SU-DHL-6 (cell line): ENCODE measurements around the gene EIF1AX.

Source experiments
- H2AFZ ChIP-seq: fragments of 200-600 bp; sonication (generic); 2 replicates; pipeline ENCODE4 v1.6.1; 2014; ENCODE audit warnings: low read depth, mild to moderate bottlenecking, moderate library complexity, mixed read lengths, antibody characterized with exemption, low read length; ENCODE audit not compliant: severe bottlenecking
- H3F3A ChIP-seq: fragments of 200-600 bp; shearing (Covaris generic); 2 replicates; pipeline ENCODE4 v1.6.0; 2016; ENCODE audit warnings: antibody characterized with exemption, mild to moderate bottlenecking; ENCODE audit not compliant: insufficient read depth
- H3K27ac ChIP-seq: fragments of 200-600 bp; sonication (generic); 2 replicates; pipeline ENCODE4 v1.5.1; 2016; ENCODE audit warnings: low read depth, mild to moderate bottlenecking, low read length, moderate library complexity, mixed read lengths
- H3K27me3 ChIP-seq: fragments of 200-600 bp; sonication (generic), shearing (Covaris generic); 2 replicates; pipeline ENCODE4 v1.6.0; 2014; ENCODE audit warnings: mild to moderate bottlenecking, low read length
- H3K36me3 ChIP-seq: fragments of 200-600 bp; sonication (generic); 2 replicates; pipeline ENCODE4 v1.6.1; 2014; ENCODE audit warnings: mild to moderate bottlenecking, low read length, mixed read lengths
- H3K4me2 ChIP-seq: fragments of 300-600, 200-600 bp; shearing (Covaris generic), sonication (generic); 2 replicates; pipeline ENCODE4 v1.6.0; 2014; ENCODE audit warnings: low read length, low read depth, mild to moderate bottlenecking; ENCODE audit not compliant: poor library complexity, severe bottlenecking
- H3K4me3 ChIP-seq: fragments of 200-600 bp; sonication (generic); 2 replicates; pipeline ENCODE4 v1.5.1; 2014; ENCODE audit warnings: antibody characterized with exemption, low read length, mild to moderate bottlenecking, mixed read lengths; ENCODE audit not compliant: insufficient read depth, poor library complexity, severe bottlenecking
- H3K79me2 ChIP-seq: fragments of 200-600 bp; sonication (generic); 2 replicates; pipeline ENCODE4 v1.6.1; 2014; ENCODE audit warnings: mild to moderate bottlenecking, low read length, moderate library complexity; ENCODE audit not compliant: insufficient read depth
- H3K9ac ChIP-seq: fragments of 200-600 bp; sonication (generic); 2 replicates; pipeline ENCODE4 v1.7.0; 2014; ENCODE audit warnings: mild to moderate bottlenecking, low read length
- H3K9me2 ChIP-seq: fragments of 200-600 bp; sonication (generic); replicated peaks from 2 replicates; pipeline ENCODE4 v1.6.1; 2014; ENCODE audit warnings: low read length; ENCODE audit not compliant: insufficient read depth
- H3K9me3 ChIP-seq: fragments of 200-600 bp; sonication (generic); 2 replicates; pipeline ENCODE4 v1.6.1; 2014; ENCODE audit warnings: low read length, mixed read lengths; ENCODE audit not compliant: insufficient read depth
- H4K20me1 ChIP-seq: fragments of 200-600 bp; sonication (generic); 2 replicates; pipeline ENCODE4 v1.6.1; 2014; ENCODE audit warnings: low read depth, mild to moderate bottlenecking, antibody characterized with exemption, low read length, moderate library complexity, mixed read lengths
- CTCF ChIP-seq: fragments of 200-600 bp; sonication (generic); IDR thresholded peaks from one replicate; pipeline ENCODE4 v1.5.1; 2017; ENCODE audit warnings: antibody characterized with exemption, mild to moderate bottlenecking, low read length, moderate library complexity; ENCODE audit not compliant: insufficient read depth, poor library complexity, severe bottlenecking
- EZH2phosphoT487 ChIP-seq: fragments of 200-600 bp; sonication (generic), shearing (Covaris generic); conservative IDR thresholded peaks from 2 replicates; pipeline ENCODE4 v1.6.1; 2018; ENCODE audit warnings: mild to moderate bottlenecking, antibody characterized with exemption, low read length, moderate library complexity, mixed read lengths

EIF1AX gene

GRCh38 chrX:20141281-20142220 lies at the start of gene EIF1AX:
Gene EIF1AX (minus strand): TSS chrX:20141838. CDS start chrX:20141640, 198 bp downstream.
- TF ChIP-seq EZH2phosphoT487 = no peak
- no peak for TF ChIP-seq CTCF
- Histone ChIP-seq H4K20me1 (peaks cover 9% of the 10 kb centered on the region; the same call in 1 of the 2 replicates), H3K4me3 (peak within 1 kb of the TSS; percentile 94), H3K9me3 (no peaks in the 10 kb centered on the region), H3K4me2 (peak within 1 kb of the TSS; percentile 82), H3K79me2 (peaks cover 34% of the 10 kb centered on the region), H3K9ac (peak within 1 kb of the TSS; percentile 94), H3K9me2 (no peaks in the 10 kb centered on the region), H3F3A (0 out of 2 replicates have a peak, but pooled peaks cover 6% of the 10 kb centered on the region), H3K27me3 (no peaks in the 10 kb centered on the region), H3K36me3 (0 out of 2 replicates have a peak, but pooled peaks cover 6% of the 10 kb centered on the region), H2AFZ (no peak within 1 kb of the TSS), H3K27ac (peak within 1 kb of the TSS; percentile 48)

- H3F3A ChIP-seq = no peaks in the 10 kb centered on the region
Observed at GRCh38 chrX:20189171-20189570, 47.5 kb upstream of the EIF1AX start.

GRCh38 chrX:20181598-20182329 lies 40.1 kb upstream of the EIF1AX start:
- Histone ChIP-seq H3K4me3 (no peak overlapping the region), H3K9me3 (no peaks in the 10 kb centered on the region), H3K27ac (no peak overlapping the region), H4K20me1 (no peaks in the 10 kb centered on the region), H3K4me2 (no peak overlapping the region), H3K9me2 (no peaks in the 10 kb centered on the region), H3K79me2 (no peaks in the 10 kb centered on the region), H2AFZ (no peak overlapping the region), H3K9ac (no peak overlapping the region), H3K27me3 (no peaks in the 10 kb centered on the region), H3K36me3 (no peaks in the 10 kb centered on the region), H3F3A (0 out of 2 replicates have a peak, but pooled peaks cover 3% of the 10 kb centered on the region)
- TF ChIP-seq CTCF (no peak), EZH2phosphoT487 (no peak)

More at GRCh38 chrX:20189171-20189570, 47.5 kb upstream of the EIF1AX start:
- H3K27ac ChIP-seq = no peak overlapping the region
- H3K9ac ChIP-seq = no peak overlapping the region
- H3K79me2 ChIP-seq = no peaks in the 10 kb centered on the region
- no peak overlapping the region for H3K4me3 ChIP-seq
- no peak overlapping the region for H3K4me2 ChIP-seq
- H2AFZ ChIP-seq = no peak overlapping the region
- H4K20me1 ChIP-seq = no peaks in the 10 kb centered on the region
- H3K36me3 ChIP-seq = no peaks in the 10 kb centered on the region
- H3K9me2 ChIP-seq = no peaks in the 10 kb centered on the region
- no peaks in the 10 kb centered on the region for H3K9me3 ChIP-seq
- TF ChIP-seq EZH2phosphoT487 (no peak), CTCF (no peak)
- no peaks in the 10 kb centered on the region for H3K27me3 ChIP-seq
